Stimulated activated CD4-positive, alpha-beta T cell treated with anti-CD3 and anti-CD28 coated beads, Interleukin-2, amount 100 ng/mL, for 24 hours (primary cell): ENCODE data around the gene PPAT.
"Not testable (repeated sequence)": the region's sequence is repeated elsewhere in the genome, so short reads cannot be mapped to it uniquely, and the experiment has no call there.

Source experiments
- DNase-seq, 2 donors: peaks; one replicate each; pipeline ENCODE4 v3.0.0-alpha.2; 2020

PPAT gene

DNA sequence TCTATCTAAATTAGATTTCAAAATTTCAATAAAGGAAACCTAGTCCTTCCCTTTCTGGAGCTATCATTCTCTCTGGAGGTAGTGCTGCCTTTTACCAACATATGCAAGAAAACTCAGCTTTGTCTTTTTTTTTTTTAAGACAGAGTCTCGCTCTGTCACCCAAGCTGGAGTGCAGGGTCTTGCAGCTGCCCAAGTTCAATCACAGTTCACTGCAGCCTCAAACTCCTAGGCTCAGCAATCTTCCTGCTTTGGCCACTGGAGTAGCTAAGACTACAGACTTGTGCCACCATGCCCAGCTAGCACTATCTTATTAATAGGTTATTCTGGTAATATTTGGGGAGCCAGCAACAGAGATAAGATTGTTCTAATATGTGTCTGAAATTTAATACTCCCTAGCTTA lies 60.5 kb downstream of the PPAT start:
- no peak for DNase-seq

DNA sequence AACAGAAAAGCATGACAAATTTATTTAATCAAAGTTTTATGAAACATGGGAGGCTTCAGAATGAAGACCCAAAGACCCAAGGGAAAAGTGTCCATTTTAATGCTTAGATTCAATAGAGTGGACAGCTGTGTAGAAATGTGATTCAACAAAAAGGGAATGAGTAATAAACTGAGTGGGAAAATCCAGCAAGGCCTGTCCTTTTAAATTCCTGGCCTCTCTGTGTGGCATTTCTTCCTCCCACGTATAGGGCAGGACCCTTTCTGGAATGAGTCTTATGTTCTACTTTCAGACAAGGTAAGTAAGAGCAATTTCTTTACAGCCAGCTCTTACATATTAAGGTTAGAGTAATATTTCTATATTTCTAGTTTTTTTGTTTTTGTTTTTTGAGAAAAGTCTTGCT lies 62.6 kb downstream of the PPAT start:
- DNase-seq, result no peak

DNA sequence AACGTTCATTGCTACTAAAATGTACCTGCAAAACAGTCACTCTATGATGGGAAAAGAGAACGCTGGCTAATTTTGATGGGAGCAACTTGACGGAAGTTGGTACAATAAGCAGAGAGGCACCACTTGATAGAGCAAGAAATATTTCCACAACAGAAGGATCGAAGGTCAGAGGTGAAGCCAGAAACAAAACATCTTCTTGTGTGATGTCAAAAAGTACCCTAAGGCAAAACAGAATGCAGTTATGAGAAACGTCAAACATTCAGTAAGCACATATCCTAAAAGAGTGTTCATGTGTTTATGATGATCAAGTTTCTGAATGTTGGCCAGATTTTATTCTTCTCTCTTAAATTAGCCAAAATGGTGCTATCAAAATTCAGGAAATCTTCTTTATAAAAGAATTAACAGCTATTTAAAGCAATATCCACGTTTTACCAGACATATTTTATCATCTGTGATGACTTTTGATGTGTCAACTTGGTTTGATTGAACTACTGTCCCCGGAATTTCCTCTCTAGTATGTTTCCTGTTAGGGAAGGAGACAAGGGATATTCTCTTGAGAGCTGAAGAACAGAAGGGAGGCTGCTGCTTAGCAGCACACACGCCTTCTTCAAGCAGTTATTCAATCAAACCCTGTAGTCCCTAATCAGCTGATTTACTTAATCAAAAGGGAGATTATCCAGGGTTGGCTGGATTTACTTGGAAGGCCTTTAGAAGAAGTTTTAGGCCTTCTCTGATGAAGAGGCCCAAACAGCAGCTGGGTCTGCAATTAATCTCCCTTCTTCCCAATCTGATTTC lies 63.8 kb downstream of the PPAT start:
- no peak for DNase-seq

DNA sequence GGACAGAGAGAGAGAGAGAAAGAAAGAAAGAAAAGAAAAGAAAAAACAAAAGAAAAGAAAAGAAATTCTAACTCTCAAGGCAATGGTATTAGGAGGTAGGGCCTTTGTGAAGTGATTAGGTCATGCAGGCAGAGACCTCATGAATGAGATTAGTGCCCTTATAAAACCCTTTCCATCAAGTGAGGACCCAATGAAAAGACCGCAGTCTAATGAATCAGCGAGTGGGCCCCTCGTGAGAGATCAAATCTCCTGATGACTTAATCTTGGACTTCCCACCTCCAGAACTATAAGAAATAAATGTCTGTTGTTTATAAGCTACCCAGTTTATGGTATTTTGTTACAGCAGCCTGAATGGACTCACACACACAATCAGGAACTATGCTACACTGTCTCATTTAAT lies 65.0 kb downstream of the PPAT start:
- DNase-seq, result no peak

DNA sequence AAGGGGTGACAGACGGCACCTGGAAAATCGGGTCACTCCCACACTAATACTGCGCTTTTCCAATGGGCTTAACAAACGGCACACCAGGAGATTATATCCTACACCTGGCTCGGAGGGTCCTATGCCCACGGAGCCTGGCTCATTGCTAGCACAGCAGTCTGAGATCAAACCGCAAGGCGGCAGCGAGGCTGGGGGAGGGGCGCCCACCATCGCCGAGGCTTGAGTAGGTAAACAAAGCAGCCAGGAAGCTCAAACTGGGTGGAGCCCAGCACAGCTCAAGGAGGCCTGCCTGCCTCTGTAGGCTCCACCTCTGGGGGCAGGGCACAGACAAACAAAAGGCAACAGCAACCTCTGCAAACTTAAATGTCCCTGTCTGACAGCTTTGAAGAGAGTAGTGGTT lies 72.4 kb downstream of the PPAT start:
- not testable (repeated sequence) for DNase-seq

DNA sequence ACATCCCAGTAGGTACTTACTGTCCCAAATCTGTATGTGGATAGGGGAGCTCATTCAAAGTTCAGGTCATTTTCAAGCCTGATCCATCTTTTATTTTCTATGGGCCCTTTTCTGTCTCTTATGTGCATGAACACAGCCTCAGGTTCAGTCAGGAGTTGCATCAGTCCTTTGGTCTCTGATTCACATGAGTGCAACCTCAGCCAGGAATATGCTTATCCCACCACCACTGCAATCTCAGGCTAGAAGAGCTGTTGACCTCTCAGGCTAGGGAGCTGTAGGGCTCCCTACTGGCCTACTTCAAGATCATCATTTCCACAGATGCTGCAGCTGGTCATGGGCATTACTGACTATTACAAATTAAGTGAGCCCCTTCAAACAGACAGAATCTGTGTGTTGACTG lies 75.3 kb downstream of the PPAT start:
- no peak for DNase-seq

DNA sequence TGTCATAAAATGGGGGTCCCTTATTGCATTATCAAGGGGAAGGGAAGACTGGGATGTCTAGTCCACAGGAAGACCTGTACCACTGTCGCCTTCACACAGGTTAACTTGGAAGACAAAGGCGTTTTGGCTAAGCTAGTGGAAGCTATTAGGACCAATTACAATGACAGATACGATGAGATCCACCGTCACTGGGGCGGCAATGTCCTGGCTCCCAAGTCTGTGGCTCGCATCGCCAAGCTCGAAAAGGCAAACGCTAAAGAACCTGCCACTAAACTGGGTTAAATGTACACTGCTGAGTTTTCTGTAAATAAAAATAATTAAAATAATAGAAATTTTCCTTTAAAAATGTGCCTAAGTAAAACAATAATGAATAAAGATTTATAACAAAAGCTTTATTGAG lies 78.8 kb downstream of the PPAT start:
- no peak for DNase-seq

DNA sequence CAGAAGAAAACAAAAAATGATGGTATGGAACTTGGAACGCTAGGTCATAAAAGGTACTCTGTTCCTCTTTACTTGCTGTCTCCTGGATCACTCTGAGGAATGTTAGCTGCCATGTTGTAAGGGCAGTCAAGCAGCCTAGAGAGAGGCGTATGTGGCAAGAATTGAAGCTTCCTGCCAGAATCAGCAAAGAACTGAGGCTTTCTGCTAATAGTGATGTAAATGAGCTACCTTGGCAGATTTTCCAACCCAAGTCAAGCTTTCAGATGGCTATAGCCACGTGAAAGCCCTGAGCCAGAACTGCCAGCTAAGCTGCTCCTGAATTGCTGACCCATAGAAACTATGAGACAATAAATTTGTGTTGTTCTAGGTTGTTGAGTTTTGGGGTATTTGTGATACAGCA lies 86.8 kb downstream of the PPAT start:
- no peak for DNase-seq

DNA sequence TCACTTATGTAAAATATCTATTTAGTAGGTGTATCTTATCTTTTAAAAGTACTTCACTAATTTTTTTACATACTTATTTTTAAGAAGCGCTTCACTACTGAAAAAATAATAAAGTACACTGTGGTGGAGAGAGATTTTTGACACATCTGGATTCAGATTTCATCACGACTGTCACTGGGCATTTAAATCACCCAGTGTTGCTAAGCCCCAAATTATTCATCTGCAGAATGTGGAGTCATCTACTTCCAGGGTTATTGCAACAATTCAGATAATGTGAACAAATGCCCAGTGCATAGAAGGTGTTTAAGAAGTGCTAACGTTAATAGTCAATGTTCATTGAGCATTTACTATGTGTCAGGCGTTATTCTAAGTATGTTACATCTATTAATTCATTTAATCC lies 90.0 kb downstream of the PPAT start:
- DNase-seq, result no peak
